Stimulated activated CD8-positive, alpha-beta memory T cell treated with anti-CD3 and anti-CD28 coated beads, Interleukin-7, amount 100 ng/mL, for 24 hours (primary cell): ENCODE measurements around the gene CNTNAP2.

Experiments used
- DNase-seq: peaks from one replicate; pipeline ENCODE4 v3.0.0-alpha.2; 2020; ENCODE audit warnings: low read depth

CNTNAP2 gene

GRCh38 chr7:146781352-146782116 lies 664.9 kb downstream of the CNTNAP2 start:
- no peak for DNase-seq

- DNase-seq: no peak
Measured at GRCh38 chr7:146787266-146787665, 670.7 kb downstream of the CNTNAP2 start.

GRCh38 chr7:146788008-146788407 lies 671.4 kb downstream of the CNTNAP2 start:
- no peak for DNase-seq

GRCh38 chr7:146791344-146792285 lies 675.0 kb downstream of the CNTNAP2 start:
- DNase-seq: no peak

GRCh38 chr7:146804620-146805019 lies 688.0 kb downstream of the CNTNAP2 start:
- no peak for DNase-seq

DNA sequence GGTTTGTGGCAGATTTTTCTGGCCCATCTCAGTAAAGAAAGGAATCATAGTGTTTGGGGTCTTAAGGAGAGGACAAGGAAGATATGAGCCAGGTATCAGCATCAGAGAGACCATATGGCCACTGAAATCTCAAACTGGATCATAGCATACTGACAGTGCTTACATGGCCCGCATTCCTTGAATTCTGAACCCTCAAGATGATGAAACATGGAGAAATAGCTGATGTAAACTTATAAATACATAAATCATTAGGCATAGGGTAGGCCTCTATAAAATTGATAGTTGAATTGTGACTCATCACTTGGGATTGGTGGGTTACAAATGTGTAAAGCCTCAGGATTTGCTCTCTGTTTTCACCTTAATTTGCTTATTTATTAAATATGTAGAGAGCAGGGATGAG lies 688.5 kb downstream of the CNTNAP2 start:
- no peak for DNase-seq

DNA sequence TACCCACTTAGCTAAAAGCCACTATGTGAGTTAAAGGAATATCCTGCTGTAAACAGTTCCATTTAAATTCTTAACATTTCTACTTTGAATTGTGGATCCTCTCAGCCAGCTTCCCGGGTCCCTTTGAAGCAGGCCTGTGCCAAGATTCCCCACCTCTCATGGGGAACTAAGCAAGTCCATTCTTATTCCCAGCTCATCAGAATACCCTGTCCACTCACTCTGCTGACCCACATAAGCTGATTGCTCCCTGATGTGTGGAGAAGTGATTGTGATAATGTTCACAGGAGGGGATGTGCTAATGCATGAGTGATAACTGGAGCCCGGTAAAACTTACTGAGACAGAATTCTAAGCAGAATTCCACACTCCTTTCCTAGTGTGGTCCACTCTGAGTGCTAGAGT lies 709.7 kb downstream of the CNTNAP2 start:
- DNase-seq: no peak

DNA sequence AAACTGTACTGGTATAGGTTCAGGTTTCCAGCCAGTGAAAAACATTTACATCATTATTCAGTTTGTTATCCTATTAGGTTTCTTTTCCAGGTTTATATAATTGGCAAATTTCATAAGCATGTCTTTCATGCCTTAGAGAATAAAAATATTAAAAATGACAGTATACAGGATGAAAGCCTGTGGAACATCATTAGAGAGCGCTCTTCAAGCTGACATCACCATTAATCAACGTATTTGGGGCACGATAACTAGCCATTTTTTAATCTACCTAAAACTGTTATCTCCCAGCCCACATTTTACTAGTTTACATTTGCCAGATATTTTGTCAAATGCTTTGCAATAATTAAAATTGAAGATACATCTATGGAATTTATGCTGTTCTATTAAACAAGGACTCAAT lies 714.1 kb downstream of the CNTNAP2 start:
- no peak for DNase-seq

DNA sequence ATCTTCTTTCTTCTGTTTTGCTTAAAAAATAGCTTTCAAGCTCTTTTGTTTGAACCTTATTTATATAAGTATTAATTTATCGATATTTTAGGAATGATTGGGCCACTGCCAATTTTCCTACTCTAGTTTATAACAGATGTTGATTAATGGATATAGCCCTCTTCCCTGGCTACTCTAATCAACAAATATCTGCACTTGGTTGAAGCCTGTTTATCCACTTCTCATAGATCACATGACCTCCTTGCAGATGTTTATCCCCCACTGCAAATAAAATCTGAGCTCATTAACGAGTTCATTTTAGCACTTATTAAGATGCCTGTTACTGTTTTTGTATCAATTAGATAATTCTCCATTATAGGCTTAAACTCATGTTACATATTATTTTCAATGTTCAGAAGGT lies 715.3 kb downstream of the CNTNAP2 start:
- DNase-seq: no peak

DNA sequence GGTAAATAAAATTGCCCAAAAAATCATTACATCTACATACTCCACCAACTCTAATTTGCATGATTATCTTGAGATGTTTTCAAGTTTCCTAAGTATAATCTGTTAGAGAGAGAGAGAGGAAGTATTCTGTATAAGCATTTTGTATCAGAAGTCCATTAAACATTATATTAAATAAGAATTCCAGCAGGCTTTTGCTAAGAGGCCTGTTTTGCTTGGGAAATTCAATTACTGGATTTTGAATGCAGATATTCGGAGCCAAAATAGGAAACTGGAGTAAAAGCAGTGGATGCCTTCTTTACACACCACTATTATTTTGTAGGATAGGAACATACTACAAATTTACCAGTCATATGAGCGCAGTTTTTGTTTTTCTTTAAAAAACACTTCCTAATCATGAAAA lies 727.8 kb downstream of the CNTNAP2 start:
- DNase-seq: no peak

DNA sequence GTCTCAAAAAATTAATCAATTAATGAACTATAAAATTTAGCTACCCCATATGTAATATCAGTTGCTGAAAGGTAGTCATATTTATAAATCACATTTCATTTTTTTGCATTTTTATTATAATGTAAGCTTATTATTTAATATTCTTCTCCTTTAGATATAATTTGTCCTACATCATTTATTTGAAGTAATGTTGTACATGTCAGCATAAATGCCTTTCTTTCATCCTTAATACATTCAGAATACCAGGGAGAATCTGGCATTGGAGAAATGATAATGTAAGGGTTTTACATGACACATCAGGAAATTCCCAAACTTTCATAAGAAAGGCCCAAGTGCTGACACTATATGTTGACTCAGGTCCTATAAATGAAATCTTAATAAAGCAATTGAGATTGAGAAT lies 742.1 kb downstream of the CNTNAP2 start:
- DNase-seq: no peak

DNA sequence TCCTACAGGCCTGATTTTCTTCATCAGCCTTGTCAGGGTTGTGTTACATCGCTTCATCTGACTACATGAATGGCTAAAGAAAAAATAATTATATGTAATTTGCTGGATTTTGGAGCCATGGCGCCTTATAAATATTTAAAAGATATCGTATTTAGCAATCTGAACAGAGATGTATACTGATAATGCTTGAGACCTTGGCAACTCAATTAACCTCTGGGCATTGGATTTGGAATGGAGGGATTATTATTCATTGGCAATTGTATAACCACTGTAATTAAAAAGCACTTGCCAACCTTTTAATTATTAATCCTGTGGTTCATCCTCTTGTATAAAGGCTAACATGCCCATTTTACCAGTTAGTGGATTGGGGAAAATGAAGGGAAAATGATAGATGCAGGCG lies 745.1 kb downstream of the CNTNAP2 start:
- no peak for DNase-seq

DNA sequence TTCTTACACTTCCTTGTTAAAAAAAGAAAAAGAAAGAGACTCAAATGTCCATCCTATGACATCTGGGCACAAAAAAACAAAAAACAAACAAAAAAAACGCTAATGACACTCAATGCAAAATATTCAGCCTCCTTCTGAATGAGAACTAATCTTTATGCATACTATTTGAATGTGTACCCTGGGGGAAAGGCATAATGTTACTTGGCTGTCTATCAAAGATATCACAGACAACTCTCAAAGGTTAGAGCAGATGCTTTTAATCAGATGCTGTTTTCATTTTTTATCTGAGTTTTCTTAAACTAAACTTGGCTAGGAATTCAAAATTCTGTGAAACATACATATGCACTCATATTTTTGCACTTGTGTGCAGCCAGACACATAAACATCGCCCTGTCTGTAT lies 745.8 kb downstream of the CNTNAP2 start:
- DNase-seq: no peak

- DNase-seq: no peak
Measured at GRCh38 chr7:146864644-146865043, 748.0 kb downstream of the CNTNAP2 start.

DNA sequence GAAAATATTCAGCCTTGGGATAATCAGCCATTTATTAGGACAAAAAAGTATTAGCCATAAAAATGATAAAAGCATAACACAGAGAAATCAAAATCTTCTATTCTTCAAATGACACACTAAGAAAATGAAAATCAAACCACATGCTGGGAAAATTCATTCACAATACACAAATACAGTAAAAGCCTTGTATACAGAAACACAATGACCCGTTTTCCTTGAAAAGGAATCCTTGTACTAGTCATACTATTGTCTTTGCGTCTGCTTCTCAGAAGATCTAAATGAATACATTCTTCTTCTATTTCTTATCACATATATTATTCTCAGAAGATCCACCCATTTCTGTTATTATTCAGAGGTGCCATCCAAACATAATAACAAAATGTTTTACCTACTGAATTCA lies 749.1 kb downstream of the CNTNAP2 start:
- DNase-seq: no peak

DNA sequence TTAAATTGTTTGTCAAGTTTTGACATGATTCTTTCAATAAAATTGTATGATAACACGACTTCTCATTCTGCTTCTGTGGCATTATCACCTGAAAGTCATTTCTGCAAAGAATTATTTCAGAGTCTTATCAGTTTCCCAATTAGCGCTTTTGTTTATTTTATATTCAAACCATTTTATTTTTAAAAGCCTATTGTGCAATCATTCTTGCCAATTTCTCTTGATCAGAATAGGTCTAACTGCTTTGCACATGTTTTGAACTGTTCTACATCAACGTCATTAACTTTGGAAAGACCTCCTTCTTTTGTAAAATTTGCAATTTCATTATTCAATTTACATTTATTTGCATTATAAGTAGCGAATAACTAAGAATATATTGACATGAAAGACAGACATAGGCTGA lies 758.1 kb downstream of the CNTNAP2 start:
- no peak for DNase-seq

GRCh38 chr7:146875237-146875785 lies 758.7 kb downstream of the CNTNAP2 start:
- no peak for DNase-seq

- no peak for DNase-seq
Measured at GRCh38 chr7:146875981-146876380, 759.4 kb downstream of the CNTNAP2 start.

GRCh38 chr7:146876411-146876810 lies 759.8 kb downstream of the CNTNAP2 start:
- DNase-seq: no peak

DNA sequence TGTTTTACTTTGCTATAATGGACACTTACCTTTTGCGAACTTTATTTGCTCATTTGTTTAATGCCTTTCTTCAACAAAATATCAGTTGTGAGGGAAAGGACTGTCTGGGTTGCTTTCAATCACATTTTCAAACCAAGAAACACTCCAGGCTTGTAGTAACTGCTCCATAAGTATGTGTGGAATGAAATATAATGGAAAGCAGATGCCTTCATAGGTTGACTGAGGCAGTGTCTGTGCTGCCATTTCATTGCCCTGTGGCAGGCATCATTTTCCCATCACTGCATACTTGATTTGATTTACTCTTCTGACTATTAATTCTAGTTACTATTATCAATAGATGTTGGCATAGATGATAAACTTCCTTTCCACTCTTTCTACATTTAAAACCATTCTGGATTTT lies 762.3 kb downstream of the CNTNAP2 start:
- DNase-seq: no peak

- DNase-seq: no peak
Measured at GRCh38 chr7:146885231-146885630, 768.6 kb downstream of the CNTNAP2 start.

GRCh38 chr7:146889806-146890555 lies 773.4 kb downstream of the CNTNAP2 start:
- no peak for DNase-seq
